HepG2 (cell line): Measurements from ENCODE around the gene CKS1B. TPM values are rescaled to one million over a fixed set of nuclear protein-coding genes. Genes with fewer than 3 reads are reported as not detected.

ENCODE experiments used
- CEBPB ChIP-seq: IDR thresholded peaks from 2 replicates; pipeline ENCODE4 v1.6.1; 2011; ENCODE audit warnings: low read depth, low read length, improper control_type of control experiment, borderline replicate concordance
- RFXANK ChIP-seq: IDR thresholded peaks from 2 replicates; pipeline ENCODE4 v1.6.1; 2016
- RXRA ChIP-seq: sonication (generic); formaldehyde crosslinking; IDR thresholded peaks from 2 replicates; pipeline ENCODE4 v1.5.1; 2020; ENCODE audit warnings: missing genetic modification reagents
- SALL1 ChIP-seq: sonication (generic); formaldehyde crosslinking; IDR thresholded peaks from 2 replicates; pipeline ENCODE4 v1.8.0; 2022; ENCODE audit warnings: mild to moderate bottlenecking, missing genetic modification reagents
- TEAD3 ChIP-seq: optimal IDR thresholded peaks from 2 replicates; pipeline ENCODE3; 2016; ENCODE audit warnings: borderline replicate concordance
- TFDP1 ChIP-seq: IDR thresholded peaks from 2 replicates; pipeline ENCODE4 v1.6.1; 2016; ENCODE audit warnings: missing compliant biosample characterization, missing genetic modification reagents, borderline replicate concordance
- U2AF1 ChIP-seq: fragments of 200-400 bp; formaldehyde crosslinking; optimal IDR thresholded peaks from 2 replicates; pipeline ENCODE3; 2017; ENCODE audit warnings: mild to moderate bottlenecking, low read depth, low read length
- ZBTB20 ChIP-seq: sonication (generic); formaldehyde crosslinking; IDR thresholded peaks from 2 replicates; pipeline ENCODE4 v1.8.1; 2023; ENCODE audit warnings: missing genetic modification reagents, low read depth, mild to moderate bottlenecking, borderline replicate concordance
- ZNF660 ChIP-seq: sonication (generic); formaldehyde crosslinking; IDR thresholded peaks from 2 replicates; pipeline ENCODE4 v1.5.1; 2020; ENCODE audit warnings: mild to moderate bottlenecking, low read depth, missing genetic modification reagents, borderline replicate concordance
- polyA plus RNA-seq, 8 experiments: library from polyadenylated mRNA; depleted of rRNA in 3 of 8; stranded (reverse) in 7 of 8; unstranded in 1 of 8; fragments of >200 nt; fragmentation: Illumina TruSeq in 4 of 8; extraction: Trizol in 4 of 8; gene quantifications; 2 replicates each; pipeline versions ENCODE4 v1.2.1 to v1.2.3, GENCODE V29; 2011 to 2016; ENCODE audit warnings: low read depth in 4 of 8, missing spikeins in 1 of 8, mixed read lengths in 1 of 8; ENCODE audit not compliant: insufficient read depth in 1 of 8
- total RNA-seq, 5 experiments: library from RNA; depleted of rRNA; stranded (reverse); fragments of >200 nt; fragmentation: Illumina TruSeq; extraction: Trizol; gene quantifications; 2 replicates each; pipeline ENCODE4 v1.2.3, GENCODE V29; 2016; ENCODE audit warnings: low read depth in 1 of 5
- TF ChIP-seq, protein P1 (sequence below): sonication (generic); formaldehyde crosslinking; IDR thresholded peaks from 2 replicates; pipeline ENCODE4 v1.5.0; 2020; ENCODE audit warnings: missing genetic modification reagents, mild to moderate bottlenecking, borderline replicate concordance
- TF ChIP-seq, protein P2 (sequence below): sonication (generic); formaldehyde crosslinking; IDR thresholded peaks from 2 replicates; pipeline ENCODE4 v1.4.0; 2020; ENCODE audit warnings: missing genetic modification reagents, borderline replicate concordance
- TF ChIP-seq, protein P3 (sequence below): sonication (generic); formaldehyde crosslinking; IDR thresholded peaks from 2 replicates; pipeline ENCODE4 v1.4.0; 2020; ENCODE audit warnings: missing genetic modification reagents, borderline replicate concordance
- TF ChIP-seq, protein P4 (sequence below), 2 experiments: sonication (generic) in 1 of 2; formaldehyde crosslinking in 1 of 2; IDR thresholded peaks; 2 replicates each; pipeline versions ENCODE4 v1.4.0 to v1.6.1; 2016 to 2020; ENCODE audit warnings: borderline replicate concordance in 1 of 2, low read depth in 1 of 2, mild to moderate bottlenecking in 1 of 2, missing genetic modification reagents in 1 of 2
- TF ChIP-seq, protein P5 (sequence below): sonication (generic); formaldehyde crosslinking; IDR thresholded peaks from 2 replicates; pipeline ENCODE4 v1.4.0; 2020; ENCODE audit warnings: missing genetic modification reagents

Gene CKS1B
- total and polyA plus RNA-seq, 2 of the 13 experiments (the other 11 are each of a cell fraction or from before 2014, with no cell fraction given), result 217 to 222 TPM

DNA sequence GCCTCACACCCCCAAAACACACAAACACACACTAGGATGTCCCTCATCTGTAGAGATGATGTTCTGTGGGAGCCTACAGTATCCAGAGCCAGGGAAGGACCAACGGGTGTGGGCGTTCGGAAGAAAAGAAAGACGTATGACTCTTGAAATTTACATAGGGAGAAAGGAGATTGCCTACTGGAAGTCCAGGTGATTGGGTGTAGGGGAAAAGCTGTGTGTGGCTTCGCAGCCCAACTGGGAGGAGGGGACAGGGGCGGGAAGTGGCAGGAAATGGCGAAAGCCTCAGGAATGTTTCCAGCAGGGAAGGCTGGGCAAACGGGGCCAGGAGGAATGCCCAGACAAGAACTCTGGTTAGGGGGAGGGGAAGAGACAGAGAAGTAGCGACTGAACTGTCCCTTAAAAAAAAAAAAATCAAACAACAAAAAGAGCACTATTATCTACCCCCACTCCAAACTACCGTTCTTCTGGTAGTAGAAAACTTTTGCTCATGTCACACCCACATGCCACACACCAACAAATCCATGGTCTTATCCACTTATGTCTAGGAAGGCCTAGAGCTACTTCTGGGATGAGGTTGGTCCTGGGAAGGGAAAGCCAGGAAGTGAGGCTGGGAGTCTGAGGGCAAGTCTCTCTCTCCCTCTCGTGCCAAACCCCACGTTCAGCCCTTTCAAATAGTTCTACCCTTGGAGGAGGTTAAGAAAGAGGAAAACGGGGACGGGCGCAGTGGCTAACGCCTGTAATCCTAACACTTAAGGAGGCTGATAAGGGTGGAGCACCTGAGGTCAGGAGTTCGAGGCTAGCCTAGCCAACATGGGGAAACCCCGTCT lies 1.8 kb upstream of the CKS1B start (continued):
- TF ChIP-seq ZBTB20 (CRISPR knock-in tag) (0 out of 2 replicates have a peak, but pooled peaks have one; percentile 34), ZNF660 (CRISPR knock-in tag) (no peak), SALL1 (CRISPR knock-in tag) (peak; percentile 78), CEBPB (peak; percentile 68), RXRA (CRISPR knock-in tag) (peak; percentile 60; the same call in 1 of the 2 replicates), TFDP1 (CRISPR knock-in tag) (peak; percentile 94; the same call in 1 of the 2 replicates), RFXANK (peak; percentile 63; the same call in 1 of the 2 replicates), TEAD3 (CRISPR knock-in tag) (peak; percentile 97), U2AF1 (peak; percentile 68)
- TF ChIP-seq, protein P1, sequence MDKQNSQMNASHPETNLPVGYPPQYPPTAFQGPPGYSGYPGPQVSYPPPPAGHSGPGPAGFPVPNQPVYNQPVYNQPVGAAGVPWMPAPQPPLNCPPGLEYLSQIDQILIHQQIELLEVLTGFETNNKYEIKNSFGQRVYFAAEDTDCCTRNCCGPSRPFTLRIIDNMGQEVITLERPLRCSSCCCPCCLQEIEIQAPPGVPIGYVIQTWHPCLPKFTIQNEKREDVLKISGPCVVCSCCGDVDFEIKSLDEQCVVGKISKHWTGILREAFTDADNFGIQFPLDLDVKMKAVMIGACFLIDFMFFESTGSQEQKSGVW (CRISPR knock-in tag), result no peak
- TF ChIP-seq, protein P2, sequence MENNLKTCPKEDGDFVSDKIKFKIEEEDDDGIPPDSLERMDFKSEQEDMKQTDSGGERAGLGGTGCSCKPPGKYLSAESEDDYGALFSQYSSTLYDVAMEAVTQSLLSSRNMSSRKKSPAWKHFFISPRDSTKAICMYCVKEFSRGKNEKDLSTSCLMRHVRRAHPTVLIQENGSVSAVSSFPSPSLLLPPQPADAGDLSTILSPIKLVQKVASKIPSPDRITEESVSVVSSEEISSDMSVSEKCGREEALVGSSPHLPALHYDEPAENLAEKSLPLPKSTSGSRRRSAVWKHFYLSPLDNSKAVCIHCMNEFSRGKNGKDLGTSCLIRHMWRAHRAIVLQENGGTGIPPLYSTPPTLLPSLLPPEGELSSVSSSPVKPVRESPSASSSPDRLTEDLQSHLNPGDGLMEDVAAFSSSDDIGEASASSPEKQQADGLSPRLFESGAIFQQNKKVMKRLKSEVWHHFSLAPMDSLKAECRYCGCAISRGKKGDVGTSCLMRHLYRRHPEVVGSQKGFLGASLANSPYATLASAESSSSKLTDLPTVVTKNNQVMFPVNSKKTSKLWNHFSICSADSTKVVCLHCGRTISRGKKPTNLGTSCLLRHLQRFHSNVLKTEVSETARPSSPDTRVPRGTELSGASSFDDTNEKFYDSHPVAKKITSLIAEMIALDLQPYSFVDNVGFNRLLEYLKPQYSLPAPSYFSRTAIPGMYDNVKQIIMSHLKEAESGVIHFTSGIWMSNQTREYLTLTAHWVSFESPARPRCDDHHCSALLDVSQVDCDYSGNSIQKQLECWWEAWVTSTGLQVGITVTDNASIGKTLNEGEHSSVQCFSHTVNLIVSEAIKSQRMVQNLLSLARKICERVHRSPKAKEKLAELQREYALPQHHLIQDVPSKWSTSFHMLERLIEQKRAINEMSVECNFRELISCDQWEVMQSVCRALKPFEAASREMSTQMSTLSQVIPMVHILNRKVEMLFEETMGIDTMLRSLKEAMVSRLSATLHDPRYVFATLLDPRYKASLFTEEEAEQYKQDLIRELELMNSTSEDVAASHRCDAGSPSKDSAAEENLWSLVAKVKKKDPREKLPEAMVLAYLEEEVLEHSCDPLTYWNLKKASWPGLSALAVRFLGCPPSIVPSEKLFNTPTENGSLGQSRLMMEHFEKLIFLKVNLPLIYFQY, result no peak; the same call in 1 of the 2 replicates
- TF ChIP-seq, protein P3, sequence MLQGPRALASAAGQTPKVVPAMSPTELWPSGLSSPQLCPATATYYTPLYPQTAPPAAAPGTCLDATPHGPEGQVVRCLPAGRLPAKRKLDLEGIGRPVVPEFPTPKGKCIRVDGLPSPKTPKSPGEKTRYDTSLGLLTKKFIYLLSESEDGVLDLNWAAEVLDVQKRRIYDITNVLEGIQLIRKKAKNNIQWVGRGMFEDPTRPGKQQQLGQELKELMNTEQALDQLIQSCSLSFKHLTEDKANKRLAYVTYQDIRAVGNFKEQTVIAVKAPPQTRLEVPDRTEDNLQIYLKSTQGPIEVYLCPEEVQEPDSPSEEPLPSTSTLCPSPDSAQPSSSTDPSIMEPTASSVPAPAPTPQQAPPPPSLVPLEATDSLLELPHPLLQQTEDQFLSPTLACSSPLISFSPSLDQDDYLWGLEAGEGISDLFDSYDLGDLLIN (CRISPR knock-in tag), result 0 out of 2 replicates have a peak, but pooled peaks have one; percentile 42
- TF ChIP-seq, protein P4, sequence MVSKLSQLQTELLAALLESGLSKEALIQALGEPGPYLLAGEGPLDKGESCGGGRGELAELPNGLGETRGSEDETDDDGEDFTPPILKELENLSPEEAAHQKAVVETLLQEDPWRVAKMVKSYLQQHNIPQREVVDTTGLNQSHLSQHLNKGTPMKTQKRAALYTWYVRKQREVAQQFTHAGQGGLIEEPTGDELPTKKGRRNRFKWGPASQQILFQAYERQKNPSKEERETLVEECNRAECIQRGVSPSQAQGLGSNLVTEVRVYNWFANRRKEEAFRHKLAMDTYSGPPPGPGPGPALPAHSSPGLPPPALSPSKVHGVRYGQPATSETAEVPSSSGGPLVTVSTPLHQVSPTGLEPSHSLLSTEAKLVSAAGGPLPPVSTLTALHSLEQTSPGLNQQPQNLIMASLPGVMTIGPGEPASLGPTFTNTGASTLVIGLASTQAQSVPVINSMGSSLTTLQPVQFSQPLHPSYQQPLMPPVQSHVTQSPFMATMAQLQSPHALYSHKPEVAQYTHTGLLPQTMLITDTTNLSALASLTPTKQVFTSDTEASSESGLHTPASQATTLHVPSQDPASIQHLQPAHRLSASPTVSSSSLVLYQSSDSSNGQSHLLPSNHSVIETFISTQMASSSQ (IDR thresholded peaks at IDR 0.05; ENCODE audit: low read depth), result no peak
- TF ChIP-seq, protein P4 (CRISPR knock-in tag; IDR thresholded peaks at IDR 0.05; ENCODE audit: borderline replicate concordance), result no peak
- TF ChIP-seq, protein P5, sequence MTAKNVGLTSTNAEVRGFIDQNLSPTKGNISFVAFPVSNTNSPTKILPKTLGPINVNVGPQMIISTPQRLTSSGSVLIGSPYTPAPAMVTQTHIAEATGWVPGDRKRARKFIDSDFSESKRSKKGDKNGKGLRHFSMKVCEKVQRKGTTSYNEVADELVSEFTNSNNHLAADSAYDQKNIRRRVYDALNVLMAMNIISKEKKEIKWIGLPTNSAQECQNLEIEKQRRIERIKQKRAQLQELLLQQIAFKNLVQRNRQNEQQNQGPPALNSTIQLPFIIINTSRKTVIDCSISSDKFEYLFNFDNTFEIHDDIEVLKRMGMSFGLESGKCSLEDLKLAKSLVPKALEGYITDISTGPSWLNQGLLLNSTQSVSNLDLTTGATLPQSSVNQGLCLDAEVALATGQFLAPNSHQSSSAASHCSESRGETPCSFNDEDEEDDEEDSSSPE (CRISPR knock-in tag), result peak; percentile 94
